Stimulated activated CD4-positive, alpha-beta T cell treated with anti-CD3 and anti-CD28 coated beads, Interleukin-4, amount 100 ng/mL, for 48 hours (primary cell): ENCODE data around the gene PXDN.

Experiments
- DNase-seq, 2 donors: peaks; one replicate each; pipeline ENCODE4 v3.0.0-alpha.2; 2020; ENCODE audit warnings: low read depth in 2 of 2

The PXDN gene

DNA sequence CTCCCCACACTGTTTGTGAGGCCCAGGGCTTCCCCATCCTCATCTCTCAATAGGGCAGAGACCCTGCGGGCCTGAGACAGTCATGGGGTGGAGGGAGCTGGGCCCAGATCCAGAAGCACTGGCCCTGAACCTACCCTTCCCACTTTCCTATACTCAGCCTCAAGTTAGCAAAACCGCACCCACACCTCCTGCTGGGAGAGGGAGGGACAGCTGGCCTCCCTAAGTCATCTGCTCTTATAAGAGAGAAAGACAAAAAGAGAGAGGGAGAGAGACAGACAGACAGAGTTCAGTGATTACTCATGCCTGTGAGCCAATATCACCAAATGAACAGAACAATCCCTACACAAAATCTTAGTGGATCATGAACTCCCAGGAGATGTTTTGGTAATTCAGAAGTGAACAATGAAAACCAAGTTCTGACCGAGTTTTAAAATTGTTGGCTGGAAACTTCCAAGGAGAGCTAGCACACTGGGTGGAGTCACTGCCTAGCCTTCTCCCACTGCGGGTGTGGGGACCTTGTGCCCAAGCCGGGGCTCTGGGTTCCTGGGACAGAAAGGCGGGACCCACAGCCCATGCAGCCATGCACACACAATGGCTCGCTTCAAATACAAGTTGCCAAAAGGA lies 130.5 kb downstream of the PXDN start:
- no peak for DNase-seq

DNA sequence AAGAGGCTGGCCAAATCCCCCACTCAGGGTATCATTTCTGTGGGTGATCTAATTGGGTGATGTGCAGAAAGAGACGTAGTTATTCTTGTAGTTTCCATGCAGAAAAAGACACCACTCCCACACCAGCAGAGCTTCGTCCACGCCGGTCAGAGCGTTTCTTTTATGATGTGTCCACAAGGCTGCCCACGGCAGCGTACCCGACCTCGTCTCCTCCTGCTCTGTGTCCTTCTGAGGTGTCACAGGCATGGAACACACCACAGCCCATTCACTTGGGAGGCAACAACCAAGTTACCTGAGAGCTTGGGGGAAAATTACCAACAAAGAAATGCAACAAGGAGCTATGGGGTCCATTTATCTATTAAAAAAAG lies 131.3 kb downstream of the PXDN start:
- no peak for DNase-seq

DNA sequence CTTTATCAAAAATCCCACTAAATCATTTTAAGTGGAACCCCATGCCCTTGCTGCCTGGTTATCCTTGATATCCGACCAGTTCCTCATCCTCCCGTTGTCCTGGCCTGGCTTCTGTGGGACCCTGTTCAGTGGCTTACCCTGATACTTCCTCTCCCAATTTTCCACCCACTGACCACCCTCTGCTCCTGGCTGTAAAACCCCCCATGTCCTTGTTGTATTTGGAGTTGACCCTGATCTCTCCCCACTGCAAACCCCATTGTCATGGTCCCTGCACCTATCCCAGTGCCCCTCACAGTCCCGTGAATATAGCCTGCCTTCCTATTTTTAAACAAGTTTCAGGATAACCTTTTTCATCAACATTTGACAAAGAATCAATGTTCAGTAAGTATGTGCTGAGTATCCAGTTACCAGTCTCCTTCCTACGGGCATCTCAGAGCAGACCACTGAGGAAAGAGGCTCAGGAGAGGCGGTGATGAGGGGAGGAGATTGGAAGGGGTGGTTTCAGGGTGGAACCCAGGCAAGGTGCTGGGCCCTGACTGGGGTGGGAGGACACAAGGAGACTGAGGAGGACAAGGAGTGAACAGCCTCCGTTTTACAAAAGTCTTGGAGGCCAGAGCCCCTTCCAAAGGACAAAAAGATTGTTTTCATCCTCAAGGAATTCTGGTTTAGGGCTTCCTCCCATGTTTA lies 131.8 kb downstream of the PXDN start:
- no peak for DNase-seq

DNA sequence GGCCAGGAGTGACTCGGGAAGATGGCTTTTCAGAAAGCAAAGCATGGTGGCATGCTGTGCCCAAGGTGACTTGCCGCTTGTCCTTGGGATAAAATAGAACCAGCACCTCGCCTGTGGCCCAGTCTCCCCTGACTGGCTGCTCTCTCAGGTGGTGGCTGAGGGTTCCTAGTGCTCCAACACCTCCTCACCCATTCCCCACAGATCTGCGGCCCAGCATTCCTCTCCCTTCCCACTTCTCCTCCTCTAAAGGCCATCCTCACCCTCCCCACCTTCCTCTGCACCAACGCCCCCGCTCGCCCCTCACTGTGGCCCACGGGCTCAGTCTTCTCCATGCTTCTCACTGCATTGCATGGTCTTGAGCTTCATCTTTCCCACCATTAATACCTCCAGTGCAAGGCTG lies 132.4 kb downstream of the PXDN start:
- no peak for DNase-seq

DNA sequence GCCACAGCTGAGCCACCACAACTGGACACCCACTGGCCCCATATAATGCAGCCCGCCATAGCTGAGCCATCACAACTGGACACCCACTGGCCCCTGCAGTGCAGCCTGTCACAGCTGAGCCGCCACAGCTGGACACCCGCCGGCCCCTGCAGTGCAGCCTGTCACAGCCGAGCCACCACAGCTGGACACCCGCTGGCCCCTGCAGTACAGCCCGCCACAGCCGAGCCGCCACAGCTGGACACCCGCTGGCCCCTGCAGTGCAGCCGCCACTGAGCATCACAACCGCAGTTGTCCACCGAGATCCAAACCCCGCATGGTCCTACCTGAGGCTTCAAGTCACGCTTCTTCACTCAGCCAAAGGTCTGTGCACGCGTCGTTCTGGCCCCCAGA lies 134.2 kb downstream of the PXDN start:
- DNase-seq = no peak

DNA sequence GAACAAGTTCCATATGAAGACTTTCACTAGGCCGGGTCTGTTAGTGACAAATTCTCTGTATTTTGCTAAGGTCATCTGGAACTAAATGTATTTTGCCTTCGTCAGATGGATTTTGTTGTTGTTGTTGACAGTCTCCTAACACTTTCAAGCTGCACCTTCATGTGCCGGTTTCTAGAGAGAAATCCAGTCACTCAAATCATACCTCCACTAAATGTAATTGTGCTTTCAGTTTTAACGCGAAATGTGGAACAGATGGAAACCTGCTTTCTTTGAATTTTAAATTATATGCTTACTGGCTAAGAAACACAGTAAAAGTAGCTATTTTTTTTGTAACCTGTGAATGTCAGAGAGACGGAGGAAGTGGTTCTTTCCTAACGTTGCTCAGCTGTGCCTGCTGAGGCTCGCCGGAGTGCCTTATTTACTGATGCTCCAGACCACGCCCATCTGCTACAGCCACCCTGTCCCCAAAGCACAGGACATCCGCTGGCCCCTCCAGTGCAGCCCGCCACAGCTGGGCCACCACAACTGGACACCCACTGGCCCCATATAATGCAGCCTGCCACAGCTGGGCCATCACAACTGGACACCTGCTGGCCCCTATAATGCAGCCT lies 134.7 kb downstream of the PXDN start:
- no peak for DNase-seq

DNA sequence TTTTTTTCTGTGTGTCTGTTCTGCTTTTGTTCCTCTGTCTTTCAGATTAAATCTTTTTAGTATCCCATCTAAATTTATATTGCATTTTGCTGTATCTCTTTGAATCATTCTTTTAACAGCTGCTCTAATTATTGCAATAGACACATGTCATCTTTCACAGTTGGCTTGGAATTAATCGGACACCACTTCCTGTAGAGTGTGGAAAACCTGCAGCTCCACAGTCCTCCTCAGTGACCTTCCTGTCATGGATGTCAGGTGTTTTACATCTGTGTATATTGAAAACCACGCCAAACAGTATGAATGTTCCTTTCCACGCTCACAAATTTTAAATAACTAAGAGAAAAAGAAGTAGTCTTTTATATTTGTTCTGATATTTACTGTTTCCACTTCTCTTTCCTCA lies 135.3 kb downstream of the PXDN start:
- no peak for DNase-seq

DNA sequence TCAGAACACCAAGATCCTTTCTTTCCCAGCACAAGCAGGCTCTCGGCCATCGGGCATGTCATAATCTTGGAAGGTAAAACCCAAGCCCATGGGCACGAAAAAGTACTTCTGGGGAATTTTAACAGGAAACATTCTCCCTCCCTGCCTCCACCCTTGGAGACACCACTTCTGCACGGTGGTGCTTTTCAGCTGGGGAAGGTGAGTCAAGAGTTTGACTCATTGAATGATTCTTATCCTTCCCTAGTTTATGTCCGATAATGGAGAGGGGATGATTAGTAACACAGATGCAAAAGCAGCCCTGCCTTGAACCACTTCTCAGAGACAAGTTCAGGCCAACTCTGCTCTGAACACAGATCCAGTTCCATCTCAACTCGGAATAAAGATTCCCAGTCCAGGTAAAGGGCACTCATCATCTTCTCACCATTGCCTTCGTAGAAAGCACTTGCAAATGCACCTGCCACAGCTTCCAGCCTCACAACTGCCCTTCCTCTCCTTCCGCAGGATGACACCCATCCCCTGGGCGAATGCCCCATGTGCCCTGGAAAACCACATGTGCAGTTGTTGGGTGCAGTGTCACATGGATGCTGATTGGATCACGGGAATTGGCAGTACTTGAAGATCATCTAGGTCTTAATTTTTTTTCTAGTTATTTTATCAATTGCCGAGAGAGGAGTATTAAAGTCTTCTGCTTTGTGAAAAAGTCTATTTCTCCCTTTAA lies 136.2 kb downstream of the PXDN start:
- DNase-seq = no peak

DNA sequence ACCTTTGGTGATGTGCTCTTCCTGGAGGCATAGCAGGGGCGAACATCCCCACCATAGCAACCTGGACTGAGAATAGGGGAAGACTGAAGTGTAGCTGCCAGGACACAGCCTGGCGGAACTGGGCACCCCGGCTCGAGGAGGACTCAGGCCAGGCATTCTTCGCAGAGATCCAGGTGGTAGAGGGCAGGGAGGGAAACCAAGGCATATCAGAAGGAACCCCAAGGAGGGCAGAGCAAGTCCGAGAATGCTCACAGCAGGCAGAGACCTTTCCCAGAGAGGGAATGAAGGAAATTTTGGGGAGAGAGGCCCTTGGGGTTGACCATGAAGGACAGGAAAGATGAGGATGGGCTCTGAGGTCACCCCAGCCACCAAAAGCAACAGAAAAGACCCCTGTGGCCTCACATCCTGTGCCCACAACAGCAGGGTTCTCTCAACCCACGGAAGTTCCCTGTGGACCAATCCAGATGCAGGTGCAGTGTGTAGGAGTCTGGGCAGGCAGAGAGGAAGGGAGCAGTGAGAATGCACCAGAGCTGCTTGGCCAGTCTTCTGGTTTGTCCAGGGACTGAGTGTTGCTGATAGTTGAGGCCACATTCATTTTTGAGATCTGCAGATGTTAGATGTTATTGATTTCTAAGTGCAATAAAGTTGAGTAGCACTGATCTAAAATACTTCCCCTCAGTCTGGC lies 136.9 kb downstream of the PXDN start:
- DNase-seq = no peak

DNA sequence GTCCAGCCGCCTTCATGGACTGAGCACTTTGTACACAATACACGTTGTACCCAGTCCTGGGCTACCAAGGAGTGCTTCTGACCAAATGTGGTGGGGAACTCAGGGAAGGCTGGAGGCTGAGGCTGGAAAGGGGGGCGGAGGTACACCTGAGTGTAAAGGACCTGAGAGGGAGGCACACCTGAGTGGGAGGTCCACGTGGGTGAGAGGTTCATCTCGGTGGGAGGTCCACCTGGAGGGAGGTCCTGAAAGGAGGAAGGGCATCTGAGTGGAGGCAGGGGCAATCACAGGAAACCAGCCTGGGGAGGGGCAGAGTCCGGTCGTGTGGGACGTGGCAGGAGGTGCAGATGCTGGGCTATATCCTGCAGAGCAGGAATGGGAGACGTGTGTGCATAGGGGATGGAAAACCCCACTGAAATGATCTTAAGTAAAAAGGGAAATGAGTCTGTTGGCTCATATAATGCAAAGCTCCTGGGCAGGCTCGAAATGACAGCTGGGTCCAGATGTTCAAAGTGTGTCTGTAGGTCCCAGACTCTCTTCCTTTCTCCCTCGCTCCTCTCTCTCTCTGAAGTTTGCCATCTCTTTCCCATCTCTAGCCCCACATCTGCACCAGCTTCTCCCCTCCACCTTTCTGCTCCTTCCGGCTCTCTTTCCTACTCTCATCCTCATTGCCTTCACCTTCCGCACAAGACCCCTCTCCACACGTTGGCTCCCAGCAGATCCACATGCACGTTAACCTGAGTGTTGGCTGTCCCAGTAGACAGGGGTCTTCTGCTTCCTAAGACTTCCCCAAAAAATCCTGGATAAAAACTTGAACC lies 137.7 kb downstream of the PXDN start:
- DNase-seq = no peak

DNA sequence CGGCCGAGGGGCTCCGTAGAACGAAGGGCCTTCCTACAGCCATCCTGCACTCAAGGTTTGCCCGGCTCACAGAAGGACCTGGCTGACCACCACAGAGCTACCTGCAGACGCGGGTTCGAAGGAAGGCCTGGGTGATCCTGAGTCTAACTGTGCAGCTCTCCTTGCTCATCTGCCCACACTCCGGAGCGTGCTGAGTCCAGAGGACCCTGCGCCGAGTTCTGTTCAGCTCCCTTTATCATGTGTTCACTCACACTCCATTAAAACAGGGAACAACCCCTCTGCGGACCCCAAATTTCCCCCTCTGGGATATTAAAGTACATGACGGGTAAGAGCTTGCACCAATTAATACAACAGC lies 138.3 kb downstream of the PXDN start:
- DNase-seq = no peak

DNA sequence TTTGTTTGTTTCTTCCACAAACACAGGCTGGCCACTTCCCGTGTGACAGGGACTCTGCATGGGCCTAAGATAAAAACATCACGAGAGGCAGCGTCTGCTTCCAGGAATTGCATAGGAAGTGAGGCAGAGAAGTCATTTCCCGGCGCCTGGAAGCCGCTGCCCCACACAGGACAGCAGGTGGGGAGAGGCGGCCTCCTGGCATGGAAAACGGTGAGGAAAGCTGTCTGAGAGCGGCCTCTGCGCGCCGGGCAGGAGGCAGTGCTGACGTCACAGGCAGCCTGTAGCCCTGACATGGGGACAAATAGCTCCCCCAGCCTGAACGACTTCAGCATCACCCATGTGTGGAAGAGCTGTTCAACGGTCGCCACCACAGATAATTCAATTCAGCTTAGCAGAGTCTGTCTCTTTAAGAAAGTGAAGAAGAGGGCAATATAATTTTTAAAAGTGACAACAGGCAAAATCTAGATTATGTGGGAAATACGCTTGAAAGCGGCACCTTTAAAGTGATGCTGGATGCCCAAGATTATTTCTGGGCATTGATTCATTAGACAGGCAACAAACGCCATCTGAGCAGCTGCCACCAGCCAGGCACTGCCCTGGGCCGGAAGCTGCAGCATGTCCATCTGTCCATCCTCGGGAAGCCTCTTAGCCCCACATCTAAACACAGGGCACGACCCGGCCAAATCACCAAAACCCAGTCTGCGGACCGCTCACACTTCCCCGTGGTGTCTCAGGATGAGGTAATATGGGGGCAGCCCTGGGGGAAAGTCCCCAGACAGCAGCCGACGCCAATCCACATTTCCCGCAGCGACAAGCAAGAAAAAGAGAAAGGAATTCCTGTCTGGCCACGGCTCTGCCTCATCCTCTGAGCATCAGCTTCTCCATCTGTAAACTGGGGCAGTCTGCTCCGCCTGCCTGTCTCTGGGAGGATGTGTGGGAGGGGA lies 138.9 kb downstream of the PXDN start:
- DNase-seq = no peak

DNA sequence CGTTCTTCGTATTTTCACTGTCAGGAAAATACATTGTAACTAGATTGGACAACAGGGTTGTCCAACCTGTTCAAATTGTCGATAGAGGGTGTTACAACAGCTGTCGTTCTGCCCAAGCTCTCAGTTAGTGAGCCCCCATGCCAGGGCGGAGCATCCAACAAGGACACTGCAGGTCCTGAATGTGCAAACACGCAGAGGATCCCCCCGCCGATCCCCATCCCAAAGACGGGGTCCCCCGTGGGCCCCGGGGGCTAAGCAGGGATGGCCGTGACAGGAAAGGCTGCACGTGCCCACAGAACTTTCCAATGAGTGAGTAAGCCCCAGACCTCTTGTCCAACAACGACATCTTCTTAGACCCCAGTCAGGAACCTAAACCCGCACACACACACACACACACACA lies 140.8 kb downstream of the PXDN start:
- DNase-seq = no peak

DNA sequence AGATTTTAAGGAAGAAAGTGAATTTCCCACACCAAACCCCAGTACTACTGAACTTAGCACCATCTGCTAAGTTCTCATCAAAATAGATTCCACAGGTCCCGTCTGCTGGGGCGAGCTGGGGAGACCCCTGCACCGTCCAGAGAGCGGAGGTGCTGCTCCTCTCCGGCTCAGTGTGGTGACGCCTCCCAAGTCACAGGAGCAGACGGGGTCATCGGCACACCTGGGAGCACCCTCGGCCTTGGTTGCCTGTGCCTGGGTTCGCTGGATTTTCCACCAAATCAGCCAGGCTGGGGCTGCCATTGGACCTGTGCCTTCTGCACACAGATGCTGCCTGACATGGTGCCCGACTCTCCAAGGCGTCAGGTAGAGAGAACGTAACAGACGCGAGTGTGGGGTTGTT lies 141.3 kb downstream of the PXDN start:
- DNase-seq = no peak

DNA sequence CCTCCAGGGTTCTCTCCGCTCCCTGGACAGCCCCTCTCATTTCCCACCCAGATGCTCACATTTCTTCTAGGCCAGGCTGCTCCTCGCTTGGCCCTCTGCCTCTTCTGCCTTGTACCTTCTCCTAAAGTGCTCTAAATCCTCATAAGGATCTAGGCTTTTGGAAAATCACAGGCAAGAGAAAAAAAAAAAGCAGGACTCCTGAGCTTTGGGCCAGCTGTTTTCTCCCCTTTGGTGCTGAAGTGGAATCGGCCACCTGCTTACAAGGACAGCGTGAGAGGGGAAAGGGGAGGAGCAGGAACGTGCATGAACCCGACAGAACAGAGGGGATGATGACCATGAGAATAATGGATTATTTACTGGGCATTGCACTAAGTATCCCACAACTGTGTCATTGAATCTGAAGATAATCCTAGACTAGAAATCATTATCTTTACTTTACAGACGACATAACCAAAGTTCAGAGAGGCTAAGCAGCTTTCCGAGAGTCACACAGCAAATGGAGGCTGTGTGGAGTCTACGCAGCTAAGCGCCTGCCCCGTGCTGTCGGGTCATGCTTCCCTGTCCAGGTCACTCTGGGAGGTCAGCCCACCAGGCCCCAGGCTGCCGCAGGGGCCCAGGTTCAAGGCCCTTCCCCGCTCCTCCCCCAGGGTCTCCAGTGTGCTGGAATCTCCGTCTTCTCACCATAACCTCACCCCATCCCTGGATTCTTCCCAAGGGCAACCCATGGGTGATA lies 141.9 kb downstream of the PXDN start:
- no peak for DNase-seq

DNA sequence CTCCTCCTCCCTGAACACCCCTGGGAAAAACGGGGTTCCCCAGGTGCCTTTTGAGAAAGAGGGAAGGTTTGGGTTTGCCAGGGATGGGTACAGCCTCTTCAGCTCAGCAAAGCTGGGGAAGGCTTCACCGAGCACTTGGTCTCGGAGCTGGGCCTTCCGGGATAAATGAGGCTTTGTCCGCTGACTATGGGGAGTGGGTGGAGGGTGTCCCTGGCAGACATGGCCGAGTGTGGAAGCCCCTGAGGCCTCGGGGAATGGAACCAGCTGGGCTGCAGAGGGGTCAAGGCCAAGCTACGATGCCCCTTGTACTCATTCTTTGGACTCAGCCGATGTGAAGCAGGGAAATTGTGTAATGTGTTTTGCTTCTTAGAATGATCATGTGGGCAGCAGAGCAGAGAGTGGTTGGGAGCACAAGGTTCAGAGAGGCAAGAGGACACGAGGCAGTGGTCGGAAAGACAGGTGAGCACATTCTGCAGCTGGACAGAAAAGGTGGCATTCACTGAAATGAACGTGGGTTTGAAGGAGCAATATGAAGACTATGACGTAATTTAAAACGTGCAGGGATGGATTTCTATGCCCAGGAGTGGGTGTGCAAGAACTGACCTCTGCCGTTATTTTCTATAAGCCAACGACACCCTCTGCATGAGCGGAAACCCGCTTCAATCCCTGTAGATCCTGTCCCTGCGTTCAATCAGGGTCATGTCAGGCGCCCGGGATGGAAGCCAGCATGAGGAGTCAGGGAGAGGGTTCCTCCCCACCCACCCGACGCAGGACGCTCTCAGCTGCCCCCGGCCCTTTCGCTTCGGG lies 142.6 kb downstream of the PXDN start:
- no peak for DNase-seq

DNA sequence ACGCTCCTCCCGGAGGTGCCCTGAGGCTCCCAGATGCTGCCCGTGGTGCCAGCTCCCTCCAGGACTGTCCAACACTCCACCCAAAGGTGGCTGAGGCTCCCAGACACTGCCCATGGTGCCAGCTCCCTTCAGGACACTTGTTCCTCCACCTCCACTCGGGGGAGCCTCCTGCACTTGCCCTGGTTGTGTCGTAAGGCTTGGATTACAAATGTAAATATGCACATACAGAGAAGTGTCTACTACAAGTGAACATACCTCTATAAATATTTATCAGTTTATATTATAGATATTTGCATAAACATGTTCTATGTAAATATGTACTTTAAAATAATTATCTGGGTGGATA lies 143.3 kb downstream of the PXDN start:
- no peak for DNase-seq

DNA sequence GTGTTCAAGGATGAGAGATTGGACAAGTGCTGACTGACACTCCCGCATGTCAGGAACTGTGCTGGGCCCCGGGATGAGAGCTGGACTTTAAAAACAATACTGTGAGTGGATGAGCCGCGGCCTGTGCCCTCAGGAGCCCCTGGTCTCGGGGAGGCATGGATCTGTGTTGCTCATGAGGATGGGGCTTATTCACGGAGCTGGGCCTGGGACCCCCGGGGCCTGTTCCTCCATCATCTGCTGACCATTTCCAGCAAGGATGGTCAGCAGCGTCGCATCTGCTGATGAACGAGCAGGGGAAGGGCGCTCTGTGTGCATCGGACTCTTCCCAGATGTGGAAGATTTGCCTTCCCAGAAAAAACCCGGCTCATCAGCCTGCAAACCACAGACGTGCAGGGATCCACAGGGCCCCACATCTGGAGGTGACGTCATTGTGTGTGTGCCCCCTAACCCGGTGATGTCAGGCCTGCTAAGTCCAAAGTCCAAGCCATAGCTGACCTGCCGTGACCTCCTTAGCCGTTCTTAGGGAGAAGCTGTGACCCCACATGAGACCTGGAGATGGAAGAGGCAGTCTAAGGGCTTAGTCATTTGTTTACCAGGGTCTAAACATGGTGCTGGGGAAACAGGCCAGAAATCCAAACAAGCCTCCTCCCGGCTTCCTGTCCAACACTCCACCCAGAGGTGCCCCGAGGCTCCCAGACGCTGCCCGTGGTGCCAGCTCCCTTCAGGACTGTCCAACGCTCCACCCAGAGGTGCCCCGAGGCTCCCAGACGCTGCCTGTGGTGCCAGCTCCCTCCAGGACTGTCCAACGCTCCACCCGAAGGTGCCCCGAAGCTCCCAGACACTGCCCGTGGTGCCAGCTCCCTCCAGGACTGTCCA lies 143.9 kb downstream of the PXDN start:
- no peak for DNase-seq
